Measurements from ENCODE around the gene MAMDC4. TPM values are rescaled to one million over a fixed set of nuclear protein-coding genes. Genes with fewer than 3 reads are reported as not detected.

Gene MAMDC4
- total and polyA plus RNA-seq, 2 of the 13 experiments (the other 11 are each of a cell fraction or from before 2014, with no cell fraction given) = 6.0 to 6.8 TPM

- TF ChIP-seq CC2D1A (CRISPR knock-in tag; IDR thresholded peaks at IDR 0.05) (no peak), SRSF1 (optimal IDR thresholded peaks at IDR 0.05; ENCODE audit: low read depth, low read length) (peak; percentile 74), MXD1 (CRISPR knock-in tag; IDR thresholded peaks at IDR 0.05) (peak; percentile 82), ZNF513 (CRISPR knock-in tag; conservative IDR thresholded peaks at IDR 0.05) (no peak), ZSCAN25 (CRISPR knock-in tag; IDR thresholded peaks at IDR 0.05) (peak; percentile 38)
Observed at GRCh38 chr9:136885950-136886578, 33.9 kb downstream of the MAMDC4 start, which contains the start of gene TRAF2 (continued).

- Histone ChIP-seq H3K9ac (ENCODE audit: insufficient read depth, low read depth, low read length) (peak overlapping the region; percentile 89), H3K4me3 (replicated peaks in 1 of 3; ENCODE audit: insufficient read depth in 1 of 3, low read depth in 2 of 3, low read length in 3 of 3) (peak overlapping the region; percentile 66 to 92 (median 81)), H4K20me1 (ENCODE audit: insufficient read depth, low read length) (0 out of 2 replicates have a peak, but pooled peaks cover 10% of the 10 kb centered on the region), H3K4me1 (ENCODE audit: insufficient read depth, low read length) (peaks cover 50% of the 10 kb centered on the region), H2AFZ (ENCODE audit: low read length) (no peak overlapping the region), H3K36me3 (replicated peaks in 1 of 2; ENCODE audit: control insufficient read depth in 1 of 2, insufficient read depth in 2 of 2, low read length in 2 of 2) (peaks cover 0 to 12% of the 10 kb centered on the region in 2 experiments; a peak in 3 of 5 replicates), H3K4me2 (ENCODE audit: low read depth, low read length) (peak overlapping the region; percentile 96), H3K27me3 (ENCODE audit: control insufficient read depth in 1 of 2, insufficient read depth in 2 of 2, low read length in 2 of 2) (no peaks in the 10 kb centered on the region), H3K79me2 (ENCODE audit: insufficient read depth, low read length) (peaks cover 50% of the 10 kb centered on the region), H3K9me3 (ENCODE audit: low read length) (no peaks in the 10 kb centered on the region), H3K27ac (ENCODE audit: extremely low read length, insufficient read depth, low read length) (peak overlapping the region; percentile 74)
- DNase-seq (ENCODE audit: low spot score) = no peak
- in situ Hi-C loops (cut with HindIII; ENCODE audit: extremely low pct_ligation_motif_present, low pct_unique_long_range_greater_than_20kb) (no loop called here), intact Hi-C loops (cut with micrococcal nuclease; ENCODE audit: unreplicated experiment) (loop anchor here (5.0 to 10.0 kb wide), 2 partner anchors 50 to 102 kb away; no protein-coding TSS in a partner anchor)
- BruUV-seq (replicated peaks) = no TSS peak
- ChIA-PET POLR2A (interaction anchor here (0.9 to 7.1 kb wide), 15 partner anchors 9 to 243 kb away, joined by 3 to 45 read pairs (median 5); partner anchors contain the start of genes C8G, EDF1, FBXW5 and MAN1B1), CTCF (ENCODE audit: low intra/inter-chr PET ratio, low total read pairs) (no interaction called here)
- ATAC-seq = peak; percentile 15; the same call in 2 of the 3 replicates
- no peak for FAIRE-seq
- WGBS (ENCODE audit: low lambda C conversion rate) = 0% methylated on average over 21 of the region's 76 CpGs
- TF ChIP-seq ZNF383 (CRISPR knock-in tag; IDR thresholded peaks at IDR 0.05; ENCODE audit: borderline replicate concordance) (no peak), NONO (IDR thresholded peaks at IDR 0.05) (no peak), NONO (CRISPR knock-in tag; conservative IDR thresholded peaks at IDR 0.05) (peak; percentile 63), PCBP2 (optimal IDR thresholded peaks at IDR 0.05; ENCODE audit: low read depth, low read length, poor library complexity, severe bottlenecking) (no peak), HIC2 (CRISPR knock-in tag; IDR thresholded peaks at IDR 0.05; ENCODE audit: low read depth) (no peak), AGO2 (optimal IDR thresholded peaks at IDR 0.05; ENCODE audit: low read depth, low read length) (peak; percentile 58), SAFB2 (CRISPR knock-in tag; IDR thresholded peaks at IDR 0.05; ENCODE audit: borderline replicate concordance, low read depth) (no peak; the same call in 1 of the 2 replicates), ZIK1 (CRISPR knock-in tag; IDR thresholded peaks at IDR 0.05; ENCODE audit: borderline replicate concordance, low read depth) (no peak)
Observed at GRCh38 chr9:136886610-136887597, 34.8 kb downstream of the MAMDC4 start.
